ENCODE measurements around the gene NAV2.
A peak's percentile ranks its signal among the peaks of the same experiment; 100 is the strongest.

NAV2 gene

GRCh38 chr11:19818619-19819018 is 106.0 kb downstream of the NAV2 start:
- no peak for ATAC-seq
- TF ChIP-seq SNAI2 (CRISPR knock-in tag; IDR thresholded peaks at IDR 0.05) (no peak), TOX (CRISPR knock-in tag; IDR thresholded peaks at IDR 0.05; ENCODE audit: borderline replicate concordance) (no peak), RARB (CRISPR knock-in tag; IDR thresholded peaks at IDR 0.05) (no peak), GLIS3 (CRISPR knock-in tag; IDR thresholded peaks at IDR 0.05) (no peak), POU6F1 (CRISPR knock-in tag; IDR thresholded peaks at IDR 0.05; ENCODE audit: borderline replicate concordance, low read depth) (no peak), TSHZ2 (CRISPR knock-in tag; IDR thresholded peaks at IDR 0.05) (no peak), BACH2 (CRISPR knock-in tag; IDR thresholded peaks at IDR 0.05; ENCODE audit: borderline replicate concordance) (no peak), PPARA (CRISPR knock-in tag; IDR thresholded peaks at IDR 0.05; ENCODE audit: borderline replicate concordance) (no peak)

DNA sequence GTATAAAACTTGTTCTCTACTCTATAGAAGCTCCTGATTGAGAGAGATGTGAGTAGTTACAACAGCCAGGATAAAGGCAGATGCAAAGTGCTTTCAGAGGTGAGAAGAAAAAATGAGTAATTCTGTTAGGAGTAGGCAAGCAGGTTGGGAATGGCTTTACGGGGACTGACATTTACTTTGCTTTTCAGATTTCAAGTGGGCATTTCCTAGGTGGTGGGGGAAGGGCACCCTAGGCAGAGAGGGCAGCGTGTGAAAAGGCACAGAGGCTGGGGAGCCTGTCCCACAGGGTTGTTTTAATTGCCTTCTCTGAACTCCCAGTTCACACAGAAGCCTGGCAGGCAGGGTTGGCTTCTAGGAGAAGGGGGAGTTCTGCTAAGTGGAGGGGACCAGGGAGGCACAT is 106.5 kb downstream of the NAV2 start:
- no peak for TF ChIP-seq ISL1 (CRISPR knock-in tag; IDR thresholded peaks at IDR 0.05)
- TF ChIP-seq RARB (CRISPR knock-in tag; IDR thresholded peaks at IDR 0.05), result no peak
- TF ChIP-seq CSDC2 (CRISPR knock-in tag; IDR thresholded peaks at IDR 0.05), result no peak
- ATAC-seq, result no peak

DNA sequence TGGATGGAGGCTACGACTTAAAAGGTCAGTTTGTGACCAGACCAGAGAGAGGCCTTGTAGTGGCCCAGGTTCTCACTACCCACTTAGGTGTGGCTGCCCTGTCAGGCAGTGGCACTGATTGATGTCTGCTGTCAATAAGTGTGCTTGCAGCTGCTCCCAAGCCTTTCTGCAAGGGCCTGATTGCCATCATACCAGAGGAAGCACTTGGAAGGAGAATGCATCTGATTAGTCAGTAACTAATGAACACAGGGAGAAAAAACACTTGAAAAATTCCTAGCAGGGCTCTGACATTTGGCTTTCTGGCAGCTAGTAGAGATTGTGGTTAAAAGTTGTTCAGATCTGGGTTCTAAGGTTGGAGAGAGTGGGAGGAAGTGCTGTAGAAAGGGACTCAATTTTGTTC is 107.5 kb downstream of the NAV2 start:
- peak; percentile 53 for ATAC-seq
- TF ChIP-seq ZNF565 (CRISPR knock-in tag; conservative IDR thresholded peaks at IDR 0.05; ENCODE audit: low read depth) (no peak), ZC3H10 (CRISPR knock-in tag; IDR thresholded peaks at IDR 0.05) (no peak), ZFP30 (CRISPR knock-in tag; IDR thresholded peaks at IDR 0.05) (no peak), TOX (CRISPR knock-in tag; IDR thresholded peaks at IDR 0.05; ENCODE audit: borderline replicate concordance) (no peak), ZFP3 (CRISPR knock-in tag; IDR thresholded peaks at IDR 0.05) (no peak), TCF4 (CRISPR knock-in tag; IDR thresholded peaks at IDR 0.05; ENCODE audit: borderline replicate concordance) (no peak), ISL1 (CRISPR knock-in tag; IDR thresholded peaks at IDR 0.05) (no peak), SNAI2 (CRISPR knock-in tag; IDR thresholded peaks at IDR 0.05) (no peak), ZNF8 (CRISPR knock-in tag; IDR thresholded peaks at IDR 0.05) (no peak), ARNTL (CRISPR knock-in tag; IDR thresholded peaks at IDR 0.05; ENCODE audit: borderline replicate concordance, low read depth) (no peak), OSR1 (CRISPR knock-in tag; IDR thresholded peaks at IDR 0.05) (no peak), BACH2 (CRISPR knock-in tag; IDR thresholded peaks at IDR 0.05; ENCODE audit: borderline replicate concordance) (no peak), TSHZ2 (CRISPR knock-in tag; IDR thresholded peaks at IDR 0.05) (no peak), ZNF70 (CRISPR knock-in tag; IDR thresholded peaks at IDR 0.05) (no peak), POU6F1 (CRISPR knock-in tag; IDR thresholded peaks at IDR 0.05; ENCODE audit: borderline replicate concordance, low read depth) (no peak), ESRRG (CRISPR knock-in tag; IDR thresholded peaks at IDR 0.05) (no peak), PPARA (CRISPR knock-in tag; IDR thresholded peaks at IDR 0.05; ENCODE audit: borderline replicate concordance) (no peak), GLIS3 (CRISPR knock-in tag; IDR thresholded peaks at IDR 0.05) (no peak)
- TF ChIP-seq, protein P1, sequence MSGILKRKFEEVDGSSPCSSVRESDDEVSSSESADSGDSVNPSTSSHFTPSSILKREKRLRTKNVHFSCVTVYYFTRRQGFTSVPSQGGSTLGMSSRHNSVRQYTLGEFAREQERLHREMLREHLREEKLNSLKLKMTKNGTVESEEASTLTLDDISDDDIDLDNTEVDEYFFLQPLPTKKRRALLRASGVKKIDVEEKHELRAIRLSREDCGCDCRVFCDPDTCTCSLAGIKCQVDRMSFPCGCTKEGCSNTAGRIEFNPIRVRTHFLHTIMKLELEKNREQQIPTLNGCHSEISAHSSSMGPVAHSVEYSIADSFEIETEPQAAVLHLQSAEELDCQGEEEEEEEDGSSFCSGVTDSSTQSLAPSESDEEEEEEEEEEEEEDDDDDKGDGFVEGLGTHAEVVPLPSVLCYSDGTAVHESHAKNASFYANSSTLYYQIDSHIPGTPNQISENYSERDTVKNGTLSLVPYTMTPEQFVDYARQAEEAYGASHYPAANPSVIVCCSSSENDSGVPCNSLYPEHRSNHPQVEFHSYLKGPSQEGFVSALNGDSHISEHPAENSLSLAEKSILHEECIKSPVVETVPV (CRISPR knock-in tag; IDR thresholded peaks at IDR 0.05), result no peak

Measured in SK-N-SH treated with all-trans-retinoic acid at 6 μM for 48 hours (cell line).